GM18508 (cell line): ENCODE measurements around the gene PDE8A.
"Not testable (repeated sequence)": the region's sequence is repeated elsewhere in the genome, so short reads cannot be mapped to it uniquely, and the experiment has no call there.

Source experiments
- ATAC-seq: cut with Tn5 transposase; IDR thresholded peaks from one replicate; pipeline ENCODE4 v1.9.1; 2021; ENCODE audit warnings: moderate number of reproducible peaks; ENCODE audit not compliant: insufficient read depth, unreplicated experiment

Gene PDE8A

DNA sequence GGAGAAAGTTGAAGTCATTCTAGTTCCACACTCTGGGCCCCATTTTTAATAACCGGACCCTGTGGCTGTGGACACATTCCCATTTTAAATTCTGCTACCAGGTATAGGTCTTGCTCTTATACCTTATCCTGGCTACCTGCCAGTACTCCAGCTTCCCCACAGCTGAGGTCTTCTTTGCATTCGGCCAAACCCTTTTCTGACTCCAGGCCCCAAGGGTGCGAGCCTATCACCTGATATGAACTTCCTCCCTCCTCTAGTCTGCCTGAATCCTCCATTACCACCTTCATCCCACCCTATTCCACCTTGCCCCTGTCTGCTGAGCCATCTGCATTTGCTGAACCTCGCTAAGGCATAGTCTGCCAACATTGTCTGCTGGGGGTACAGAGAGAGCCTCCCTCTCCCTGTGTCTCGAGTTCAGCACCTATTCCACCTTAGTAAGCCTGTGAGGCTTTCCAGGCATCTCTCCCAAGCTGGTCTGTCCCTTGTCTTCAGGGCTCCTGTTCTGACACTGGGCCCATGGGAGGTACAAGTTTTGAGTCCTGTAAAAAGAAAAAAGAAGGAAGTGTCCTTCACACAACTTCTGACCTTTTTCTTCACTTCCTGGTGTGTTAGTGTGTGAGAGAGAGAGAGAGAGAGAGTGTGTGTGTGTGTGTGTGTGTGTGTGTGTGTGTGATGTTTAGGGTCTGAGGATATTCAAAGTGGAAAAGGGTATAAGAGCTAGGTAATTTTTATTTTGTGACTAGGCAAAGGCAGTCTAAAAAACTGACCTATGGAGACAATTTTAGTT, 27.0 kb downstream of the PDE8A start:
- ATAC-seq, result no peak

DNA sequence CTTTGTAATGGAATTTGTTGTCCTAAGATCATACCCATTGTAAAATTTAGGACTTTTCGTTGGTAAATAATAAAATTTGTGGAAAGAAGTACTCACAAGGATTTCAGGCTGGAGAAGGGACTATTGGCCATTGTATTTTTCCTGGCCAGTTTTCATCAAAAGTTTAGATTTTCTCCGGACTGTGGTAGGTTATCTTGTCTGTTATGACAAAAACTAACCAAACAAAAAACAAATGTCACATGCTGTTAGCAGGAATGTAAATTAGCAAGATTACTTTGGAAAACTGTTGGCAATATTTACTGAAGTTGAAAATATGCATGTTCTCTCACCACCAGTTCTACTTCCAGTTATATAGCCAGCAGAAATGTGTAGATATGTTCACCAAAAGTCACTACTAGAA, 27.8 kb downstream of the PDE8A start:
- no peak for ATAC-seq

GRCh38 chr15:85010071-85010385, 28.4 kb downstream of the PDE8A start:
- no peak for ATAC-seq

DNA sequence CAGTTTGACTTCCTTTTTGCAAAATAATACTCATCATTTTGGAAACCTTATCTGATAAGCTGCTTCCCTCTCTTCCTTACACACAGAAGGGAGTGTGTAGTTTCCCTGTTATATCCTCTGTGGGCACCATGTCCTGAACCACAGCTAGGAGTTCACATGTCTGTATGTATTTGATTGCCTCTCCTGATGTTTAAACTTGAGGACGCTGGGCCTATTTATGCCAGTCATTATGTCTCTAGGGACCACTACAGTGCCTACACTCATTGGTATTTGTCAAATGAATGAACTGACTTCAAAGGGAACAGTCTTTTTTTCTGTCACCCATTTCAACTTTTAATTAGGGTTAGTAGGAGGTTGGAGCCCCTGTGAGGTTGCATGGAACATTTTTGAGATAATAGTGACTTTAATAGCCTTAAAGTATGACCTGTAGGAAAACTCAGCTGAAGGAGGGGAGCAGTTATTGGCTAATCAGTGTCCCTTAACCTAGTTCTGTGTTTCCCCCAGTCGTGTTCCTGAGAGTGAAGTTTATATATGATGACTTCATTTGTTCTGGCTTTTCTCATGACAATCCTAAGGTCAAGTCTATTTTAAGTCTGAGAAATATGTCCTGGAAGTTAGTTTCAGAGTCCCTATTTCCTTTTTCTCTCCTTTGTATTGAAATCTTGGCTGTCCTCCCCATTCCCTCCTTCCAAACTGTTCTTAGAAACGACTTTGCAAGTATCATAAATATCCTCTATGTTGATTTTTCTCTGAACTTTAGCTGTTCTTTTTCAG, 28.9 kb downstream of the PDE8A start:
- no peak for ATAC-seq

GRCh38 chr15:85011160-85011571, 29.5 kb downstream of the PDE8A start:
- no peak for ATAC-seq

- ATAC-seq, result not testable (repeated sequence)
Observed at GRCh38 chr15:85011724-85012123, 30.1 kb downstream of the PDE8A start.

DNA sequence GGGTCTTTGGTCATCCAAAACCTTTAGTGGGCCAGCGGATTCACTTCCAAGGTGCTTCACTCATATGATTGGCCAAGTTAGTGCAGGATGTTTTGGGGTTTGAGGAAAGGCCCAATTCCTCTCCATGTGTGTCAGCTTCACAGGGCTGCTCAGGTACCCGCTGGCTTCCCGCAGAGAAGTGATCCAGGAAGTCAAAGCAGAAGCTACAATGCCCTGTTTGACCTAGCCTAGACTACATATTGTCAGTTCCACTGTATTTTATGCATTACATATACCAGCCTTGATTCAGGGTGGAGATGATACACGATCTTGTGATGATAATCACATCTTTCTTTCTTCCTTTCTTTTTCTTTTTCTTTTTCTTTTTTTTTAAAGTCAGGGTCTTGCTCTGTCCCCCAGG, 32.1 kb downstream of the PDE8A start:
- no peak for ATAC-seq

DNA sequence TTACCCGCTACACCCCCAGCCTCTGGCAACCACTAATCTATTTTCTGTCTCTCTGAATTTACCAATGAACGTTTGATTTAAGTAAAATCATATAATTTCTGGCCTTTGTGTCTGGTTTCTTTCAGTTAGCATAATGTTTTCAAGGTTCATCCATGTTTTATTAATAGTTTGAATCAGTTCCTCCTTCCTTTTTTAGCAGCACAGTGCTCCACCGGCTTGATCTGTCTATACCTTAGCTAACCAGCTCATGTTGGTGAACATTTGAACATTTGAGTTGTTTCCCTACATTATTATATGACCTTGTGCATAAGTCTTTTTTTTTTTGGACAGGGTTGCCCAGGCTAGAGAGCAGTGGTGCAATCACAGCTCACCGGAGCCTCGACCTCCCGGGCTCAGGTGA, 33.3 kb downstream of the PDE8A start:
- no peak for ATAC-seq

DNA sequence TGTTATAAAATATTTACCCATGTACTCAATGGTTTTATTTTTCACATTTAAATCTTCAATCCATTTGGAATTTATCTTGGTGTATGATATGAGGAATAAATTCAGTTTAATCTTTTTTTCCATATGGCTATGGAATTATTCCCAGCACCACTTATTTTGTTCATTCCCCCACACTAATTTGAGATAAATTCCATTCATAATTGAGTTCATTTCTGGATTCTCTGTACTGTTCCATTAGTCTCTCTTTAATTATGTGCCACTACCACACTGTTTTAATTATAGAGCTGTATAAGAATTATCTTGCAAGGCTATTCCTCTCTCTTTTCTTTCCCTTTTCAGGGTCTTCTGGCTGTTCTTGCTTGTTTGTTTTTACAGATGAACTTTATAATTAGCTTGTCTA, 34.6 kb downstream of the PDE8A start:
- no peak for ATAC-seq

- ATAC-seq, result no peak
Observed at GRCh38 chr15:85019815-85020590, 38.3 kb downstream of the PDE8A start.

DNA sequence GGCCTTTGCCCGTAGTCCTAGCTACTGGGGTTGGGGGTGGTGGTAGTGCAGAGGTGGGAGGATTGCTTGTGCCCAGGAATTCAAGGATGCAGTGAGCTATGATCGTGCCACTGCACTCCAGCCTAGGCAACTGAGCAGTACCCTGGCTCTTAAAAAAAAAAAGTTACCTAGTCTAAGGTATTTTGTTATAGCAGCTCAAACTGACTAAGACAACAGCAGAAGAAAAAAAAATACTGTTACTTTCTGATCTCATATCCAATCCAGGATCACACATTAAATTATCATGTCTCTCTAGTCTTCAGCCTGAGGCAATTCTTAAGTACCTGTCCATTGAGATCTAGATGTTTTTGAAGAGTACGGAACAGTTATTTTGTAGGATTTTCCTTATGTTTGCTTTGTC, 39.8 kb downstream of the PDE8A start:
- ATAC-seq, result no peak

DNA sequence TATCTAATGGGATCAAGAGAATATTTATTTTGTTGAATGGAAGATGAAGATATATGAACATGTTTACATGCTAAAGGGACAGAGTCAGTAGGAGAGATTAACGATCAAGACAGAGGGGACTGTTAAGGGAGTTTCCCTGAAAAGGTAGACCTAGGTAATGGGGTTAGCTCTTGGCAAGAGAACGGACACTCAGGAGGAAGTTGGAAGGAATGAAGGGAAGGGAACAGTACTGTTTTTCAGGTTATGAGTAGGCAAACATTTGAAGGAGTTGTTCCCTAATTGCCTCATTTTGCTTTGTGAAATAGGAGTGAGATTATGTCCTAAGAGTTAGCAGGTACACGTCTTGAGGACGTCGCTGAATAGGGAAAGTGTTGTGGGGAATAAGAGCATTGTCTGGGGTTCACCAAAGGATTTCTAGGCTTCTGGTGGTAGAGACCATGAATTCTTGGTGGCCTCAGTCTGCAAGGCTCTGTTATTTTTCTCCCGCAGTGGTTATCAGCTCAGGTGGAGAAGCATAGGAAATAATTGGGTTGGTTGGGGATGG, 41.3 kb downstream of the PDE8A start:
- no peak for ATAC-seq

GRCh38 chr15:85024003-85024402, 42.3 kb downstream of the PDE8A start:
- no peak for ATAC-seq

- ATAC-seq, result no peak
Observed at GRCh38 chr15:85024509-85025336, 43.1 kb downstream of the PDE8A start.

DNA sequence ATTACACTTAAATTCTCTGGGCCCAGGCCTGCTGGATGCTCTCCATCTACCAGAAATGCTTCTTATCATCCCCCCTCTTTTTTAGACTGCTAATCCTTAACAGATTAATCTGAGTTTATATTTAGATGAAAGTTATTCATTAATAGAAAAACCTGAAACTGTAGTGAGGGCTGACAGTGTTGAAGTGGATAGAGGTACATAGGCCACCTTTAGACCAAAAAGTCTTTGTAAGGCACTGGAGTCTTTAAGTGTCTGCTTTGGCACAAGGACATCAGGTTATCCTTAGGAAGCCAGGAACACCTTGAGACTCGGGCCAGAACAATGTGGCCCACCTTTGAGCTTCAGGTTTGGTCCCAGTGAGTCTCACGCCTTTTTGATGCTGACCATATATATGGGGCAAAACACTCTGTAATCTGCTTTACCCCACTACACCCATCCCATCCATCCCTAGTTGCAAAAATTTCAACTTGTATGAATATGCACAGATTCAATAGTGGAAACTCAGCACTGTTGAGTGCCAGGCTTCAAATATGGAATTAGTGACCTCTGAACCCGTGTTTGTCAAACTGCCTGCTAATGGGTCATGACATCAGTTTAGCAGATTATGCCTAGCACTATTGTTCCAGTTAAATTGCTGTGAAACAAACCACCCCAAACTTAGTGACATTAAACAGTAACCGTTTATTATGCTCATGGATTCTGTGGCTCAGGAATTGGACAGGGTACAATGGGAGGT, 44.0 kb downstream of the PDE8A start:
- ATAC-seq, result no peak

DNA sequence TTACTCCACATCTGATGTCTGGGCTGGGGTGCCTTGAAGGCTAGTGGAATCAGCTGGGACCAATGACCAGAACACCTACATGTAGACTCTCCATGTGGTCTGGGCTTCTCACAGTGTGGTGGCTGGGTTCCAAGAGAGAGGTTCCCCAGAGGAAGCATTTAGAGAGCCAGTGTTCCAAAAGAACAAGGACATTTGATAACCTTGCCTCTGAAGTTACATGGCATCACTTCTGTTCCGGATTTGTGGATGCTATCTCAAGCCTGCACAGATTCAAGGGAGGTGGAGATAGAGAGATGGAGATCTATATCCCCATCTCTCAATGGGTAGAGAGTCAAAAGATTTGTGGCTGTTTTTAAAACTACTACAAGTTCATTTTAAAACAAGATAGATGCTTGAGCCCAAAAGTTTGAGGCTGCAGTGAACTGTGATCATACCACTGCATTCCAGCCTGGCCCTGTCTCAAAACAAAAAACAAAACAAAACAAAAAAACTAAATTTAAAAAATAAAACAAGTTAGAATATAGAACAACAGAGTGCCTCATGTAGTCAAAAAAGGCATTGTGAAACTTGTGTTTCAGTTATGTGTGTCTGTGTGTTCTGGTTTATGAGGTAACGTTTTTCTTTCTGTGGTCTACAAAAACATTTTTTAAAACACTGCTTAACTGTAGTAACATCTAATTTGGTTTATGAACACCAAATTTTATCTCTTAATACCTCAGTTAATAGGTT, 44.8 kb downstream of the PDE8A start:
- no peak for ATAC-seq

DNA sequence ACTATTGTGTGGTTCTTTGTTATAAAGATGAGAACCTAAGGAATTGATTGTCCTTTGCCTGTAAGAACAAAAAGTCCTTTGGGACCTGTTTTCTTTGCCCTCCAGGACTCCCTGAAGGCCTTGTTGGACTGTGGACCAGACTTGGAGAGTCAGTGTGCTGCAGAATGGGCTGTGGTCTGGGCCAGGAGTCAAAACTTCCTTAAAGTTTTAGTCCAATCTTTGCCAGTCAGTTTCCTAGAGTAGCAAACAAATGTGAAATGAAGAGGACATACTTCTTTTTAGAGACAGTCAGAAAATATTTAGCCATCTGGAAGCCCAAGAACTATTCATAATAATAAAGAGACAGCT, 45.4 kb downstream of the PDE8A start:
- no peak for ATAC-seq

DNA sequence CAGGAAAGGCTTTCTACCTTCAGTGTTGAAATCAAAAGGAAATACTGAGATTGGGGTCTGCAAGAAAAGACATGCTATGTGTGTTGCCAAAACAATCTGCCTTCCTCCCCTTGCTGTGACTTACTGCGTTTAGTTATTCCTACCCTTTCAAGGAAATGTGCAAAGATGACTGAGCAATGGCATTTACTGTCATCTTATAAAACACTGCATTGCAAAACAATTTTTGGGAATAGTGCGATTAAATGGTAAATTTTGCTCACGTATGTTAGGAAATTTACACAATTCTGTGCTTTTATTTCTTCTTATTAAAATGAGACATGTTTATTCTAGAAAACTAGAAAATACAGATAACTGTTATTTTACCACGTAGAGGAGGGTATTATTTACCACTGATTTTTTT, 45.8 kb downstream of the PDE8A start:
- ATAC-seq, result no peak

- no peak for ATAC-seq
Observed at GRCh38 chr15:85028416-85028815, 46.8 kb downstream of the PDE8A start.
